ENCODE measurements around the gene NTMT1.

NTMT1 gene

GRCh38 chr9:129597355-129598088, 28.4 kb upstream of the NTMT1 start:
- no peak for DNase-seq (ENCODE audit: low read depth)

- no peak for DNase-seq (ENCODE audit: low read depth)
These were observed 27.8 kb upstream of the NTMT1 start for GRCh38 chr9:129598089-129598596.

GRCh38 chr9:129601082-129601674, 24.8 kb upstream of the NTMT1 start:
- no peak for DNase-seq (ENCODE audit: low read depth)

- no peak for DNase-seq (ENCODE audit: low read depth)
These were observed 23.2 kb upstream of the NTMT1 start for GRCh38 chr9:129602598-129603415.

- no peak for DNase-seq (ENCODE audit: low read depth)
These were observed 21.8 kb upstream of the NTMT1 start for GRCh38 chr9:129604056-129604765.

GRCh38 chr9:129604766-129605163, 21.2 kb upstream of the NTMT1 start:
- DNase-seq (ENCODE audit: low read depth): no peak

- DNase-seq (ENCODE audit: low read depth): no peak
These were observed 19.6 kb upstream of the NTMT1 start for GRCh38 chr9:129606161-129607026.

GRCh38 chr9:129607027-129607387, 19.0 kb upstream of the NTMT1 start:
- no peak for DNase-seq (ENCODE audit: low read depth)

GRCh38 chr9:129608561-129609481, 17.1 kb upstream of the NTMT1 start:
- no peak for DNase-seq (ENCODE audit: low read depth)

- DNase-seq (ENCODE audit: low read depth): no peak
These were observed 16.3 kb upstream of the NTMT1 start for GRCh38 chr9:129609486-129610212.

GRCh38 chr9:129610213-129610472, 15.8 kb upstream of the NTMT1 start:
- DNase-seq (ENCODE audit: low read depth): no peak

GRCh38 chr9:129610473-129611306, 15.3 kb upstream of the NTMT1 start:
- peak; percentile 52 for DNase-seq (ENCODE audit: low read depth)

- DNase-seq (ENCODE audit: low read depth): no peak
These were observed 14.6 kb upstream of the NTMT1 start for GRCh38 chr9:129611307-129611800.

- DNase-seq (ENCODE audit: low read depth): no peak
These were observed 13.8 kb upstream of the NTMT1 start for GRCh38 chr9:129612123-129612522.

GRCh38 chr9:129612815-129613519, 13.0 kb upstream of the NTMT1 start:
- no peak for DNase-seq (ENCODE audit: low read depth)

GRCh38 chr9:129613520-129614175, 12.3 kb upstream of the NTMT1 start:
- DNase-seq (ENCODE audit: low read depth): no peak

GRCh38 chr9:129614932-129615331, 11.0 kb upstream of the NTMT1 start:
- DNase-seq (ENCODE audit: low read depth): no peak
